Measurements from ENCODE around the gene ZNF79. TPM values are rescaled to one million over a fixed set of nuclear protein-coding genes. Genes with fewer than 3 reads are reported as not detected.
A peak's percentile ranks its signal among the peaks of the same experiment; 100 is the strongest.

ZNF79 gene
- total and polyA plus RNA-seq, 5 experiments from 2014 or later, result 3.3 to 17.2 (median 6.6) TPM

GRCh38 chr9:127390248-127390545, 34.0 kb upstream of the ZNF79 start:
- ATAC-seq (no peak), DNase-seq (no peak)
- Mint-ChIP-seq H3K4me1 (peaks cover 19 to 31% (median 23%) of the 10 kb centered on the region in 4 donors), H3K27me3 (peaks cover 39 to 80% (median 56%) of the 10 kb centered on the region in 5 donors), H3K36me3 (no peaks in the 10 kb centered on the region), H3K4me3 (no peak overlapping the region), H3K27ac (no peak overlapping the region), H3K9me3 (peaks cover 0 to 2% (median 0%) of the 10 kb centered on the region in 9 donors)
- POLR2A ChIA-PET, result interaction anchor here (0.9 kb wide), 1 partner anchor 166 kb away, joined by 4 read pairs; no protein-coding TSS in a partner anchor

DNA sequence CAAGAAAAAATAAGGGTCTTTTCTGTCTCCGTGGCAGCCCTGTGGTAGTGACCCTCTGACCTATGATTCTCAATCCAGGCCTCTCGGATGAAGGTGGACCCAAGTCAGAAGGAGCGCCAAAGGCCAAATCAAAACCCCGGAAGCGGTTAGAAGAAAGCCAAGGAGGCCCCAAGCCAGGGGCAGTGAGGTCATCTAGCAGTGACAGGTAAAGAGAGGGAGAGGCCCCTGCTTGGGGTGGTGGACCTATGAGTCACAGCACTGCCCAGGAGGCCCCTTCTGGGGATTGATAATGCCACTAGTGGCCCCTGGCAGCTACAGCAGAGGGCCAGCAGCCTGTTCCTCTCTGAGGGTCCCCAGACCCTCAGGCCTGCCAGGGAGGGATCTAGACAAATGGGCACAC, 33.6 kb upstream of the ZNF79 start:
- Mint-ChIP-seq H3K27me3 (peaks cover 39 to 80% (median 56%) of the 10 kb centered on the region in 5 donors), H3K4me3 (no peak overlapping the region), H3K9me3 (peaks cover 0 to 2% (median 0%) of the 10 kb centered on the region in 9 donors), H3K27ac (no peak overlapping the region), H3K36me3 (no peaks in the 10 kb centered on the region), H3K4me1 (peaks cover 19 to 30% (median 23%) of the 10 kb centered on the region in 4 donors)
- DNase-seq (no peak), ATAC-seq (no peak)
- POLR2A ChIA-PET, result no interaction called here

GRCh38 chr9:127392166-127392565, 32.0 kb upstream of the ZNF79 start:
- POLR2A ChIA-PET, result no interaction called here
- H3K4me1 Mint-ChIP-seq, result peaks cover 15 to 32% (median 22%) of the 10 kb centered on the region in 4 donors
- no peaks in the 10 kb centered on the region for H3K36me3 Mint-ChIP-seq
- peak overlapping the region in 1 of 10 donors; percentile 11 for H3K27ac Mint-ChIP-seq
- peaks cover 36 to 75% (median 50%) of the 10 kb centered on the region in 5 donors for H3K27me3 Mint-ChIP-seq
- DNase-seq (no peak), ATAC-seq (no peak)
- H3K9me3 Mint-ChIP-seq, result no peaks in the 10 kb centered on the region
- H3K4me3 Mint-ChIP-seq, result no peak overlapping the region

- Mint-ChIP-seq H3K27me3 (peaks cover 37 to 77% (median 50%) of the 10 kb centered on the region in 5 donors), H3K4me1 (peaks cover 15 to 30% (median 21%) of the 10 kb centered on the region in 4 donors), H3K4me3 (no peak overlapping the region), H3K27ac (no peak overlapping the region), H3K9me3 (no peaks in the 10 kb centered on the region), H3K36me3 (no peaks in the 10 kb centered on the region)
- DNase-seq, result no peak
- no peak for ATAC-seq
- POLR2A ChIA-PET, result no interaction called here
Observed at GRCh38 chr9:127392976-127393375, 31.2 kb upstream of the ZNF79 start.

DNA sequence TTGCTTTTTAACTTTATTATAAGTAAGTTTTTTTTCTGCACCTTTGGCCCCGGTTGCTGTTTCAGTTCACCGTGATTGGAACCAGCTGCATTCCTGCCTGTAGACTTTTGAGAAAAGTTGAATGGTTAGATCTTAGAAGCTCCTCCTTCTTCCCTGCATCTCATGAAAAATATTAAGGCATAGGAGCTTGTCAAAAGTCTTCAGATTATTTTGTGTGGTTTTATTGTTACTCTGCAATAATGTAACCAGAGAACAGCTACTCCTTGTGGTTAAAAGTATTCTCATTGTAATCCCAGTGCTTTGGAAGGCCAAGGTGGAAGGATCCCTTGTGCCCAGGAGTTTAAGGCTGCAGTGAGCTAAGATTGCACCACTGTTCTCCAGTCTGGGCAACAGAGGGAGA, 30.5 kb upstream of the ZNF79 start:
- Mint-ChIP-seq H3K9me3 (no peaks in the 10 kb centered on the region), H3K4me1 (peaks cover 15 to 30% (median 22%) of the 10 kb centered on the region in 4 donors), H3K36me3 (no peaks in the 10 kb centered on the region), H3K27ac (no peak overlapping the region), H3K27me3 (peaks cover 43 to 82% (median 52%) of the 10 kb centered on the region in 5 donors), H3K4me3 (no peak overlapping the region)
- ATAC-seq (no peak), DNase-seq (no peak)
- POLR2A ChIA-PET, result interaction anchor here (0.7 kb wide), 1 partner anchor 293 kb away, joined by 3 read pairs; no protein-coding TSS in a partner anchor

DNA sequence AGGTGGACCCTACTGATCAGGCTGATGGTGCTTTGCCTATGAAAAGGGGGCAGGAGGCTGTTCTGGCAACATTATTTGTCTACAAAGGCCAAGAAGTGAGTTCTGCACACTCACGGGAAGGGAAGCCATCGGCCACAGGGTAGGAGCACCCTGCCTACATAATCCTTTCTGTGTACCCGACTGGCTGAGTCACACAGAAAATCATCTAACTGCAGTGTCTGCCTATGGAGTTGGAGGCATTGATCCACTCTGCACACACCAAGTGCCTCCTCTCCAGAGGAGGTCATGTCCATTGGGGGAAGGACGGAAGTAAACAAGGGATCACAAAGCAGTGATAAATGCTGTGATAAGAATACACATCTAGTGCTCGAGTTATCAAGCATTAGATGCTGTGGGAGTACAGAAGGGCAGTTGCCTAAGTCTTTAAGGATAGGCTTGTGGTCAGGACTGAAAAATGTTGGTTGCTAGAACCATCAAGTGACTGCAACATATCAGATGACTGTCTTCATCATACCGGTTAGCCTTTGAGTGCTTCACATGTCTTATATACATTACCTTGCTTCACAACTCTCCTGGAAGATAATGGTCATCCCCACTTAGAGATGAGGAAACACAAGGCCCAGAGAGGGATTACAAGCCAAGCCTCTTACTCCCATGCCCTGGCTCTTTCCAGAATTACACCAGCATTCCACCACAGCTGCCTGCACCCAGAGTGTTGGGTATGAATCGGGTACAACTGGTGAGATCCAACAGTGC, 28.5 kb upstream of the ZNF79 start:
- ATAC-seq (no peak), DNase-seq (no peak)
- no peak overlapping the region for H3K27ac Mint-ChIP-seq
- H3K4me3 Mint-ChIP-seq, result peak overlapping the region in 9 of 10 donors; percentile 5 to 77 (median 66)
- no peaks in the 10 kb centered on the region for H3K36me3 Mint-ChIP-seq
- peaks cover 8 to 21% (median 14%) of the 10 kb centered on the region in 4 donors for H3K4me1 Mint-ChIP-seq
- POLR2A ChIA-PET, result interaction anchor here (0.6 to 1.7 kb wide), 2 partner anchors 55 to 375 kb away, joined by 5 to 7 read pairs; partner anchors contain the start of genes LRSAM1 and RPL12
- no peaks in the 10 kb centered on the region for H3K9me3 Mint-ChIP-seq
- peaks cover 45 to 86% (median 55%) of the 10 kb centered on the region in 5 donors for H3K27me3 Mint-ChIP-seq

DNA sequence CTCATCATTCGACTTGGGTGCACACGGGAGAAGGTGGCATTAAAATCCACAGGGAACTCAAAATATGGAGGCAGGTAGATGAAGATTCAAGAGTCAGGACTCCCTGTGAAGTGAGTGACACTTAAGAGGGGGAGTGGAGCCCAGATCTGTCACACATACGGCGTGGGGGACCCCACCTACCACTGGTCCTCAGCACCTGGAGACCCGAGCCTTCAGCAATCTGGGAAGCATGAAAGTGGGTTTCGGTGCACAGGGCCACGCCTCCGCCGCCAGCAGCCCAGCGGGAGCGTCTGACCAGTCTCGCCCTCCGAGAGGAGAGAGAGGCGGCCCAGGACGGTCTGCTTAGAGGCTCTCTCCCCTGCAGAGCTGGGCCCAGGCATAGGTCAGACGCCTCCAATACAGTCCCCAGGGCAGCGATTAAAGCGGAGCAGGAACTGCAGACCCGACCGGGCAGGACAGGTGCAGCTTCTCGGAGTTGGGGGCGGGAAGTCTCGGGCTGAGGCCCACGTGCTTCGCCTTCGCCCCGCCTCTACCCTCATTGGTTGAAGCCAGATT, 27.9 kb upstream of the ZNF79 start:
- Mint-ChIP-seq H3K36me3 (no peaks in the 10 kb centered on the region), H3K9me3 (no peaks in the 10 kb centered on the region), H3K4me1 (peaks cover 8 to 21% (median 14%) of the 10 kb centered on the region in 4 donors), H3K27me3 (peaks cover 43 to 89% (median 55%) of the 10 kb centered on the region in 5 donors), H3K4me3 (peak overlapping the region; percentile 39 to 77 (median 64)), H3K27ac (no peak overlapping the region)
- POLR2A ChIA-PET, result interaction anchor here (0.6 to 1.7 kb wide), 4 partner anchors 8 to 85 kb away, joined by 3 to 9 read pairs (median 5); partner anchors contain the start of genes LRSAM1 and RPL12
- no peak for ATAC-seq
- no peak for DNase-seq

GRCh38 chr9:127396808-127397645, 27.2 kb upstream of the ZNF79 start, which contains the start of gene SLC2A8:
Gene SLC2A8 (plus strand): TSS chr9:127397169. CDS start chr9:127397231, 62 bp downstream.
- Mint-ChIP-seq H3K27ac (no peak within 1 kb of the TSS), H3K4me3 (peak within 1 kb of the TSS; percentile 43 to 83 (median 74)), H3K36me3 (no peaks in the 10 kb centered on the region), H3K4me1 (peaks cover 8 to 21% (median 14%) of the 10 kb centered on the region in 4 donors), H3K27me3 (peaks cover 38 to 89% (median 54%) of the 10 kb centered on the region in 5 donors), H3K9me3 (no peaks in the 10 kb centered on the region)
- ATAC-seq (peak; percentile 78 to 92), DNase-seq (peak; percentile 57 to 85 (median 74))
- POLR2A ChIA-PET, result interaction anchor here (0.6 to 1.7 kb wide), 4 partner anchors 9 to 86 kb away, joined by 3 to 9 read pairs (median 5); partner anchors contain the start of genes LRSAM1 and RPL12

GRCh38 chr9:127397646-127398274, 26.4 kb upstream of the ZNF79 start:
- ATAC-seq (peak in 1 of 2 donors; percentile 17), DNase-seq (no peak)
- peaks cover 6 to 21% (median 13%) of the 10 kb centered on the region in 4 donors for H3K4me1 Mint-ChIP-seq
- H3K27ac Mint-ChIP-seq, result no peak overlapping the region
- no peaks in the 10 kb centered on the region for H3K36me3 Mint-ChIP-seq
- H3K27me3 Mint-ChIP-seq, result peaks cover 33 to 89% (median 49%) of the 10 kb centered on the region in 5 donors
- H3K9me3 Mint-ChIP-seq, result no peaks in the 10 kb centered on the region
- POLR2A ChIA-PET, result interaction anchor here (1.2 to 1.7 kb wide), 3 partner anchors 9 to 53 kb away, joined by 3 to 9 read pairs (median 7); partner anchors contain the start of genes LRSAM1 and RPL12
- peak overlapping the region in 9 of 10 donors; percentile 43 to 83 (median 74) for H3K4me3 Mint-ChIP-seq

DNA sequence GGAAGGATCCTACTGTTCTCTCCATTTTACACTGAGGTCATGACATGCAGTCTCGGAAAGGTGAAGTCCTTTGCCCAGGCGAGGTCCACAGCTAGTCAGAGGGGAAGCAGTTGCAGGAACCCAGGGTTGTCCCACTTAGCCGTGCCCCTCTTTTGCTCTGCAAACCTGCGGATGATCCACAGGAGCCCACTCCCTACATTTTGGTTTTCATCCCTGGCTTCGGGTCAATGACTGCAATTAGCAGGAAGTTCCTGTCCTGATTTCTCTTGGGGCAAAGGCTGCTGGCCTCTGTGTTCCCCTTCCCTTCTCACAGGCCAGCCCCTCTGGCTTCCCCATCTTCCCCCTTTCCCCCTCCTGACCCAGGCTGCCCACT, 25.9 kb upstream of the ZNF79 start:
- DNase-seq (no peak), ATAC-seq (no peak)
- H3K9me3 Mint-ChIP-seq, result no peaks in the 10 kb centered on the region
- POLR2A ChIA-PET, result interaction anchor here (0.6 to 1.3 kb wide), 3 partner anchors 52 to 168 kb away, joined by 4 to 6 read pairs (median 6); partner anchors contain the start of genes LRSAM1 and RPL12
- H3K27me3 Mint-ChIP-seq, result peaks cover 29 to 89% (median 44%) of the 10 kb centered on the region in 5 donors
- no peak overlapping the region for H3K27ac Mint-ChIP-seq
- no peaks in the 10 kb centered on the region for H3K36me3 Mint-ChIP-seq
- peak overlapping the region in 9 of 10 donors; percentile 43 to 83 (median 74) for H3K4me3 Mint-ChIP-seq
- H3K4me1 Mint-ChIP-seq, result peaks cover 6 to 21% (median 13%) of the 10 kb centered on the region in 4 donors

DNA sequence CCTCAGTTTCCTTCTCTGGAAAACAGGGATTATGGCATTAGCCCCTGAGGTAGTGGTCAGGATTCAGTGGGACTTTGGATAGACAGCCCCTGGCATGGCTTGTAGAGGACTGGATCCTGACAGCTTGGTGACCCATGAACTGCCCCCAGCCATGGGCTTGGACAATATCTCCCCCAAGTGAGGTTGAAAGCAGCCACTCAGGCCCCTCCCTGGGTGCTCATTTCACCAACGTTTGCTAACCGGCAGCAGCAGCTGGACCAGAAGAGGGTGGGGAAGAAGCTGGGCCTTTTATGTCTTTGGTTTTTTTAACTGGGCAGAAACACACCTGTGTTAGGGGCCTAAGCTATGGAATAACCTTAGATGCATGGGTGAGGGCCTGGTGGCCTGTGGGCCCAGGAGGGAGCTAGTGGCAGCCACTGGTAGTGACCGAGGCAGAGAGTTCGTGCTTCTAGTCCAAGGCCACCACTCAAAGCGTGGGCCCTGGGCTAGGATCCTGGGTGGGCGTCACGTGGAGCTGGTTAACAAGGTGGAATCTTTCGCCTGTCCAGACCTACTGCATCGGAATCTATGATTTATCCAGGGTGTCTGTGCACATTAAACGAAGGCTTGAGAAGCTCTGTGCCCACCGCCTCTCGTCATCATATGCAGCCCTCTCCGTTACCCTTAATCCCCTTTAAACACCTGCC, 25.3 kb upstream of the ZNF79 start:
- Mint-ChIP-seq H3K27me3 (peaks cover 25 to 84% (median 42%) of the 10 kb centered on the region in 5 donors), H3K9me3 (no peaks in the 10 kb centered on the region), H3K36me3 (no peaks in the 10 kb centered on the region), H3K27ac (no peak overlapping the region), H3K4me3 (peak overlapping the region in 6 of 10 donors; percentile 45 to 83 (median 74)), H3K4me1 (peaks cover 6 to 21% (median 13%) of the 10 kb centered on the region in 4 donors)
- POLR2A ChIA-PET, result interaction anchor here (0.6 to 1.3 kb wide), 4 partner anchors 25 to 168 kb away, joined by 3 to 6 read pairs (median 5); partner anchors contain the start of genes LRSAM1 and RPL12
- no peak for ATAC-seq
- no peak for DNase-seq
